NCI-H2227 (cell line): Measurements from ENCODE around the gene AHCYL2.

Source experiments
- DNase-seq: peaks from one replicate; lab custom pipeline; 2025; ENCODE audit not compliant: unreplicated experiment; lab: John Stamatoyannopoulos, UW

Gene AHCYL2

DNA sequence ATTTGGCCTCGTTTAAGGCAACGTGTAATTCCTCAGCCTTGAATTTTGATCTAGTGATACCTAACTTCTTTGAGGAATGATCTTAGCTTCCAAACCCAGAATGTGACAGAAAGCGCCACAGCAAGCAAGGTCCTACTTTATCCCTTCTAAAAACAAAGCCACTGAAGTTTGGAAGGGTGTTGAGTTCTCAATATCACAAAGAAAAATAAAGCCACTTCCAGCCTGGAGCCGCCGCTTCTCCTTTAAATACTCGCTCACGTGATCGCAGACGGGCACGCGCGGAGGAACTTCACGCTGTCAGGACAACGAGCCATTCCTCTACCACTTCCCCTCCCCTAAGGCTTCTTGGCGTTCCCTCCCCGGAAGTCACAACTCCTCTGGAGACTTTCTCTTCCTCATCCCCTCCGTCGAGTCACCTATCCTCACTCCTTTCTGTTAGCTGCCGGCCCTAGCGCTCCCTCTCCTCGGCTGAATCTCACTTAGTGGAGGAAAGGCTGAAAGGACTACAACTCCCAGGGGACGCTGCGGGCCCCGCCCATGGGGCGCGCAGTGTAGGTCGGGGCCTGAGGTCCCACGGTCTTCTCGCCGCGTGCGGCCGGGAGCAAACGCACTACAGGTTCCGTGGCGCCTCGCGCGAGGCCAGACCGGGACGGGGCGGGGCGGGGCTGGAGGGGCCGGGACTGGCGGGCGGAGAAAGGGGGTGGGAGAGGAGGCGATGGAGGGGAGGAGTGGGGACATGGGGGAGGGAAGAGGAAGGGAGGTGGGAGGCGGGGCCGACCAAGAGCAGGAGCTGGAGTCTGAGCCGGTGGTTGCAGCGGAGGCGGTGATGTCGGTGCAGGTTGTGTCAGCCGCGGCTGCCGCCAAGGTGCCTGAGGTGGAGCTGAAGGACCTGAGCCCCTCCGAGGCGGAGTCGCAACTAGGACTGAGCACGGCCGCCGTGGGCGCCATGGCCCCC is at the start of gene AHCYL2:
TSS of gene AHCYL2 (plus strand) at position 780 of the 955 bp plus-strand sequence.
- DNase-seq, result peak; percentile 98

DNA sequence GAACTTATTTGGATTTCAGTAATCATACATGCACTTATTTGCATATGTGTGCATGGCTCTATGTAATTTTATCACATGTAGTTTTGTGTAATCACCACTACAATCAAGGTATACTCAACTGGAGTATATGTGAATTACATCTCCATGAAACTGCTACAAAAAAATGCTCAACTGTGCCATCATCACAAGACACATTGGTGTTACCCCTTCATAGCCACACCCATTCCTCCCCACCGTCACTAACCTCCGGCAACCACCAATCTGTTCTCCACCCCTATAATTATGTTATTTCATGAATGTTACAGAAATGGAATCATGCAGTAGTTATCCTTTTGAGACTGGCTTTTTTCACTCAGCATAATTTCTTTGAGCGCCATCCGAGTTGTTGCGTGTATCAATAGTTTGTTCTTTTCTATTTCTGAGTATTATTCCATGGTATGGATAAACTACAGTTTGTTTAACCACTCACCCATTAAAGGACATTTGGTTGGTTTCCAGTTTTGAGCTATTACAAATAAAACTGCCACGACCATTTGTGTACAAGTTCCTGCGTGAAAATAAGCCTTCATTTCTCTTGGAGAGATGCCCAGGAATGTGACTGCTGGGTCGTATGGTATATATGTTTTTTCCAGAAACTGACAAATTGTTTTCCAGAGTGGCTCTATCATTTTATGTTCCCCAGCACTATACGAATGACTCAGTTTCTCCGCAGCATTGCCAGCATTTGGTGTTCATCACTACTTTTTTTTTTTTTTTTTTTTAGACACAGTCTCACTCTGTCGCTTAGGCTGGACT is 47.7 kb upstream of the AHCYL2 start:
- peak; percentile 88 for DNase-seq

DNA sequence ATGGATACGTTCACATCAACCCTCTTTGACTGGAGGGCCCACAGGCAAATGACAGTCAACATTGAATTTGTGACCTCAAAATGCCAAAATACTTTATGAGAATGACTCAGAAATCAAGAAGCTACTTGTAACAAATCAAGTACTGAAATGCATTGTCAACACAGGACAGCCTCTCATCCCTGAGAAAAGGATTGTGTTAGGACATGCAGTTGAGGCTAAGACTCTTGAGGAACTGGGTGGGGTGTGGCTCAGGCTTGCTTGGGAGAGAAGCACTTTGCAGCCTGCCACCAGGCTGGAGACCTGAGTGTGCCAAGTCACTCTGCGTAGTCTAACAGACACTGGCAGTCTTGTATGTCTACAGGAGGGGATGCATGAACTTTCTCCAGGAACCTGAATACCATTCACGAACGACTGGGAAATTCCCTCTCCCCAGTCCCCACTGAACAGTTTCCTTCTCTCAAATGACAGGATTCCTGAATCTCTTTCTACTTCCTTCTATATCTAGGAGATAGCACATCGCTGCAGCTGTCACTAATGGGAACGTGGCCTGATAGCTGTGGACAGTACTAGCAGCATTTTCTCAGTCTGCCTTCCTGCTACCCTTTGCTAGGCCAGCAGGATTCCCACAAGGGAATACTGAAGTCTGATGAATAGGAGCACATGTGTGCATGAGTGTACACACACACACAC is 39.7 kb upstream of the AHCYL2 start:
- DNase-seq, result no peak

DNA sequence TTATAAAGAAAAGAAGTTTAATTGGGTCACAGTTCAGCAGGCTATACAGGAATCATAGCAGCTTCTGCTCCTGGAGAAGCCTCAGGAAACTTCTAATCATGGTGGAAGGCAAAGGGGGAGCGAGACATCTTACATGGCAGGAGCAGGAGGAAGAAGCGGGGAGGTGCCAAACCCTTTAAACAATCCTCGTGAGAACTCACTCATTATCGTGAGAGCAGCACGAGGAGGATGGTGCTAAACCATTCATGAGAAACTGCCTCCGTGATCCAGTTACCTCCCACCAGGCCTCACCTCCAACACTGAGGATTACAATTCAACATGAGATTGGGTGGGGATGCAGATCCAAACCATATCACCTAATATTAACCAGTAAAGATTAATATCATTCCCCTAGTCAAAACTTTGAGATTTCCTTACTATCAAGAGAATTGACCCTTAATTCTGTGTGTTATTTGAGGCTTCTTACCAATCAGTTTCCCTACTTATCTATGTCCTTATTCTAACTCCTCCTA is 38.0 kb upstream of the AHCYL2 start:
- no peak for DNase-seq

DNA sequence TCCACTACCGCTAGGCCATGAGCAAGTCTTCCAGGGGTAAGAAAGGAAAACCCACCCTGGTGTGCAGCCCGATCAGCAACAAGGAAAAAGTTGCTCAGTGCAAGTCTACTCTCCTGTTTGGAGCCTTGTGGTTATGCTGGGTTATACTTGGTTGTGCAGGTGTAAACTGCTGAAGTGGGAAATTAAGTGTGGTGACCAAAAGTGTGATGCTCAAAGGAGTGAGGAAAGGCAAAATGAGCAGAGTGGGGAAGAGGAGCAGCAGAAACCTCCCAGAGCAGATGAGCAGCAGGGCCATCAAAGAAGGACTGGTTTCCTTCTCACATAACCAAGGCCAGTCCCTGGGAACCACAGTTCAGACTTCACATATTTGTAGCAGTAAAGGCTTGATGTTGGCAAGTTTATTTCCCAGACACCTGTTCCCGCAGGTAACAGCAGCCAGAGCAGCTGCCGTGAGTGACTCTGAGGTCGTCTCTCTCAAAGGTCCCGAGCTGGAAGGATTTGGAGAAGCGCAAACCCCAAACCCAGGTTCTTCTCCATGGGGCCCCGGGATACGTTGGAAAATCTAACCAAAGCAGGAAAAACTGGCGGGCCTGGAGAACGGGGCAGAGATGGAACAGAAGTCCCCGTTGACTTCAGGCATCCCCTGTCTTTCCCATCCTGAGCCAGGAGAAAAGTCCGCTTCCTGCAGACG is 37.0 kb upstream of the AHCYL2 start:
- DNase-seq, result no peak

DNA sequence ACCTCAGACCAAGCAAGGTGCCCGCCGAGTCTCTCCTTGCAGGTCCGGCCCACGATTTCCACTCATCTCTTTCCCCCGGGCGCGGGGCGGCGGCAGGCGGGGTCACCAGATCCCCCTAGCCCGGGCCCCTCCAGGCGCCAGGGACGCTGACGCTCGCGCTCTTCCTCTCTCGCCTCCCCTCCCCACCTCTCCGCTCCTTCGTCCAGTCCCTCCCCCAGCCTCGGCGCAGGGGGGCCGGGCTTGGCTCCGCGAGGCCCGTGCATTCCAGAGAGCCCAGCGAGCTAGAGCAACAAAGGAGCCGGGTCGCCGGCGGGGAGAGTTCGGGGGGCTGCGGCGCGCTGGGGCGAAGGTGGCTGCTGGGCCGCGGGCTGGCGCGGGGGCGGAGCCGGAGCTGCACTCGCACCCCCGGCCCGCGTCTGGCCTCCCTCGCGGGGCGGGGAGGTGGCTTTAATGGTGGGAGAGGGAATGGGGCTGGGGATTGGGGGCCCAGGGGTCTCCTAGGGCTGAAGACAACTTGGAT is 36.4 kb upstream of the AHCYL2 start, which contains the start of gene SMO:
TSS of gene SMO (plus strand) at position 262 of the 520 bp plus-strand sequence. CDS start 519 bp downstream, outside the sequence.
- DNase-seq, result peak; percentile 85

DNA sequence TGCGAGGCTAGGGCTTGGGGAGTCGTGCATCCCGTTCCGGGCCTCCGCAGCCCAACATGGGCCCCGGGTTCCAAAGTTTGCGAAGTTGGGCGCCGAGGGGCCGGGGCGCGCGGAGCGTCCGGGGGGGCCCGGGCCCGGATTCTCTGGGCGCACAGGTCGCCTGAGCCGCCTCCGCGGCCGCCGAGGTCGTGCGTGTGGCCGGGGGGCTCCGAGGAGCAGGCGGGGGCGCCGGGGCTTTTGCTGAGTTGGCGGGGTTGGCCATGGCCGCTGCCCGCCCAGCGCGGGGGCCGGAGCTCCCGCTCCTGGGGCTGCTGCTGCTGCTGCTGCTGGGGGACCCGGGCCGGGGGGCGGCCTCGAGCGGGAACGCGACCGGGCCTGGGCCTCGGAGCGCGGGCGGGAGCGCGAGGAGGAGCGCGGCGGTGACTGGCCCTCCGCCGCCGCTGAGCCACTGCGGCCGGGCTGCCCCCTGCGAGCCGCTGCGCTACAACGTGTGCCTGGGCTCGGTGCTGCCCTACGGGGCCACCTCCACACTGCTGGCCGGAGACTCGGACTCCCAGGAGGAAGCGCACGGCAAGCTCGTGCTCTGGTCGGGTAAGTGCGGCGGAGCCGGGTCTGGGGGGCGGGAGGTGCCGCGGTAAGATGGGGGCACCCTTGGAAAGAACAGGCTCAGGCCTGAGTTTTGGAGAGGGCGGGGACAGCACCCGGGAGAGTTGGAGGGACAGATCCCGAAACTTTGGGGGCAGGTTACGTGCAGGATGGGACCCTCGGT is 35.8 kb upstream of the AHCYL2 start:
- DNase-seq, result peak; percentile 59

DNA sequence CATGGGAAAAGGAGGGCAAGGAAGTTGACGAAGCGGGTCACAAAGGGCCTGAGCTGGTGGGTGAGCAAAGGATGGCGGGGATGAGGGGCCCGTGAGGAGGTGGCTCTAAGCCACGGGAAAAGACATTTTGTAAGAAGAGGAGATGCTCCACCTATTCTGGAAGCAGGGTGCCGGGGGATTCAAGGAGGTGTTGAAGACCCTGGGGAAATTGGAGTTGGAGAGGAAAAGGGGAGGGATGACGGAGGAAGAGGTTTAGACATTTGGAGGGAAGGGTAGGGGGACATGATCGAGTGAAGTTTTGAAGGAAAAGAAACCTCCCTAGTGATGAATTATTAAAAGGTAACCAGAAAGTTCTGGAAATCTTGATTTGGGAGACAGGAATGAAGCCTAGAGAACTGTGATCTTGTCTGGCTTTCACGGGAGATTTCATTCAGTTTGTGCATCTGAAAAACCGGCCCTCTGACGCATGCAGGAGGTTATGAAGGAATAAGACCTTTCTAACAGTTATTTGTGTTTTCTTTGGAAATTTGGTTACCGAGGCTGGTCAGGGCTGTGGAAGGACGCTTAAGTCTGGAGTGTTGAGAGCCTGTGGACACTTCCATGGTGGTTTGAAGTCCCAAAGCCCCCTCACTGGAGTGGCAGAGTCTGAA is 35.0 kb upstream of the AHCYL2 start:
- no peak for DNase-seq

DNA sequence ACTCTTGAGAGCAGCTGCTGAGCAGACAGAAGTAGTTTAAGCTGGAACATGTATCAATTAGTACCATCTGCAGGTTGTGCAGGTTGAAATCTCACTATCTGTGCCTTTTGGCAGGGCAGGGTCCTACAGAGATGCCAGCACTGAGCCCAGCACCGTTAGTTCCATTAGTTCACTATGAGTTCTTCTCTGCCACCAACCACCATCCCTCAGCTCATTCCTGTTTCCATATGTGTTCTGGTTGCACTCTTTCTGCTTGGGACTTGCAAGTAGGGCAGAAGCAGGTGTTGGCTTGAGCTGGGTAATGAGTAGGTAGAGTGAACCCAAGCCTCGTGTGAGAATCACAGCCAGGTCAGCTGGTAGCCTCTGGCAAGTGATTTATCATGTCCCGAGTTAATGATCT is 33.6 kb upstream of the AHCYL2 start:
- no peak for DNase-seq

DNA sequence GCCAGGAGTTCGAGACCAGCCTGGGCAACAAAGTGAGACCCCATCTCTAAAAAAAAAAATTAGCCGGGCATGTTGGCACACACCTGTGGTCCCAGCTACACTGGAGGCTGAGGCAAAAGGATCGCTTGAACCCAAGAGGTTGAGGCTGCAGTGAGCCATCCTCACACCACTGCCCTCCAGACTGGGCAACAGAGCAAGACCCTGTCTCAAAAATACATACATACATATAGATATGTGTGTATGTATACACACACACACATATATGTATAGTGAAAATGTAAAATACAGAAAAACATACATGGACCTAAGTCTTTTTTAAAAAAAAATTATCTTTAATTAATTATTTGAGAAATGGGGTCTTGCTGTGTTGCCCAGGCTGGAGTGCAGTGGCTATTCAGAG is 30.9 kb upstream of the AHCYL2 start:
- DNase-seq, result no peak

DNA sequence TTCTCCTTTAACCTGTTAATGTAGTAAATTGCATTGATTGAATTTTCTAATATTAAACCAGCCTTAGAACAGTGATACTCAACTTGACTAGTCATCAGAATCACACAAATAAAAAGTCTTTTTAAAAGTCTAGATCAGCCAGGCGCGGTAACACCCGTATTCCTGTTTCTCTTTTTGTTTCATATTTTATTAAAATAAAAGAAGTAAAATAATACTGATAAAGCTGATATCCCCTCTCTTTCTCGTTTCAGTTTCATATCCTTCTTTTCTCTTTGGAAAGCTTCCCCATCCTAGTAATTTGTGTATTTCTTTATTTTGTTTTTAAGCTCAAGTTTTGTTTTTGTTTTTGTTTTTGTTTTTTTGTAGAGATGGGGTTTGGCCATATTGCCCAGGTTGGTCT is 27.1 kb upstream of the AHCYL2 start:
- no peak for DNase-seq

DNA sequence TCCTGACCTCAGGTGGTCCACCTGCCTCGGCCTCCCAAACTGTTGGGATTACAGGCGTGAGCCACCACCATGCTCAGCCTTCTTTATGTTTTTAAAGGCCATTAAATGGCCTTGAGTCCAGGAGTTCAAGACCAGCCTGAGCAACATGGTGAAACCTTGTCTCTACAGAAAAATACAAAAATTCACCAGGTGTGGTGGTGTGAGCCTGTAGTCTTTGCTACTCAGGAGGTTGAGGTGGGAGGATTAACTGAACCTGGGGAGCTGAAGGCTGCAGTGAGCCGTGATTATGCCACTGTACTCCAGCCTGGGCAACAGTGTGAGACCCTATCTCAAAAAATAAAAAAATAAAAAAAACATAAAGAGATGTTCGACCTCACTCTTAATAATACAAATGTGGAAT is 25.4 kb upstream of the AHCYL2 start:
- DNase-seq, result no peak

DNA sequence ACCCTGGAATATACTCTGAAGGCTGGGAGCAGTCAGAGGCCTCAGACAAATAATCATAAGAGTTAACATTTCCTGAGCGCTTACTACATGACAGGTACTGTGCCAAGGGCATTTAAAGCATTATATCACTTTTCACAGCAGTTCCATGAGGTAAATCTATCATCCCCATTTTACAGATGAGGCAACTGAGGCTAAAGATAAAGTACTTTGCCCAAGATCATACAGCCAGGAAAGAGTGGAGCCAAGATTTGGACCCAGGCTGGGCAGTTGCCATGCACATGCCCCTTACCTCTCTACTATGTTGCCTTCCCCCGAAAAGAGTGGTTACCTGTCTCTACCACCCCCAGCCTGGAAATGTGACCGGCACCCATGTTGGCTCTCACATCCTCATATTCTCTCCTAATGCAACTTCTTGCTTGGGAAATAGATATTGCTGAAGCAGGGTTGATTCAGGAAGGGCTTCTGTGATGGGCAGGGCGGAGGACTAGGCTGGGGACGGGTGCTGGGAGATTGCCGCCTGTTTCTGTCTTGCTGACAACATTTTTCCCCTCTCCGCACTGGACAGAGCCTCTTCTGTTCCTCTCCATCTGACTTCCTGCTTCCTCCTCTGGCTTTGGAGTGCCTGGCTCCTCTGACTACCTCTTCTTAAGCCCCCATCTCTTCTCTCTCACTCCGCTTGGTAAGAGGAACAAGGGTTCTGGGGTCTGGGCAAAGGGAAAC is 22.6 kb upstream of the AHCYL2 start:
- DNase-seq, result no peak

DNA sequence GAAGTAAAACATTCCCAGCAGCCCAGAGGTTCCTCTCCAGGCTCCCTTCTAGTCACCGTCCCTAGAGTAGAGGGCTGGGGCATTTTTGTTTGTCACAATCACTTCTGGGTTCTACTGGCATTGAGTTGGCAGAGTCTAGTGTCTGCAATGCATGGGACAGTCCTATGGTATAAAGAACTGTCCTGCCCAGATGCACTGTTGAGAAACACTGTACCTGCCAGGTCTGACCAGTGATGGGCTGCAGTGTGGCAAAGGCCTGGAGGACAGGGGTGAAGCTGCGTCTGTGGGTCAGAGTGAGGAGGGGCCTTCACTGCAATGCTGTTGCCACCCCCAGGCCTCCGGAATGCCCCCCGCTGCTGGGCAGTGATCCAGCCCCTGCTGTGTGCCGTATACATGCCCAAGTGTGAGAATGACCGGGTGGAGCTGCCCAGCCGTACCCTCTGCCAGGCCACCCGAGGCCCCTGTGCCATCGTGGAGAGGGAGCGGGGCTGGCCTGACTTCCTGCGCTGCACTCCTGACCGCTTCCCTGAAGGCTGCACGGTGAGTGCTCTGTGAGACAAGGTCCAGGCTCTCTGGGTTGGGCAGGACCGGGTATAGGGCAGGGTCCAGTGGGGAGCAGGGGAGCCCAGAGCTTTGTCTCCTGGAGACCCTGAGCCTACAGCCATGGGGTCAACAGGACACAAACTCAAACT is 21.6 kb upstream of the AHCYL2 start:
- no peak for DNase-seq

DNA sequence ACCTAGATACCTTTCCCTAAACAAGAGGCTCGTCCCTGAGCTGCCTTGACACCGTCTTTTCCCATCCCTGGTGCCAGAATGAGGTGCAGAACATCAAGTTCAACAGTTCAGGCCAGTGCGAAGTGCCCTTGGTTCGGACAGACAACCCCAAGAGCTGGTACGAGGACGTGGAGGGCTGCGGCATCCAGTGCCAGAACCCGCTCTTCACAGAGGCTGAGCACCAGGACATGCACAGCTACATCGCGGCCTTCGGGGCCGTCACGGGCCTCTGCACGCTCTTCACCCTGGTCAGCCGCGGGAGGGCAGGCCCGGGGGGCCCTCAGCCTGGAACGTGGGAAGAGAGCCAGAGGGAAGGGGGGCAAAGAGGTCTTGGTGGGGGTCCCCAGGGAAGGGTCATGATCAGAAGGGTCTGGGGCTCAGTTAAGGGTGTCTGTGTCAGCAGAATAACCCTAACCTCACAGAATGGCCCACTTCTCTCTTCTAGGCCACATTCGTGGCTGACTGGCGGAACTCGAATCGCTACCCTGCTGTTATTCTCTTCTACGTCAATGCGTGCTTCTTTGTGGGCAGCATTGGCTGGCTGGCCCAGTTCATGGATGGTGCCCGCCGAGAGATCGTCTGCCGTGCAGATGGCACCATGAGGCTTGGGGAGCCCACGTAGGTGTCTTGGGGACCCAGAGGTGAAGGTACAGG is 19.6 kb upstream of the AHCYL2 start:
- no peak for DNase-seq

DNA sequence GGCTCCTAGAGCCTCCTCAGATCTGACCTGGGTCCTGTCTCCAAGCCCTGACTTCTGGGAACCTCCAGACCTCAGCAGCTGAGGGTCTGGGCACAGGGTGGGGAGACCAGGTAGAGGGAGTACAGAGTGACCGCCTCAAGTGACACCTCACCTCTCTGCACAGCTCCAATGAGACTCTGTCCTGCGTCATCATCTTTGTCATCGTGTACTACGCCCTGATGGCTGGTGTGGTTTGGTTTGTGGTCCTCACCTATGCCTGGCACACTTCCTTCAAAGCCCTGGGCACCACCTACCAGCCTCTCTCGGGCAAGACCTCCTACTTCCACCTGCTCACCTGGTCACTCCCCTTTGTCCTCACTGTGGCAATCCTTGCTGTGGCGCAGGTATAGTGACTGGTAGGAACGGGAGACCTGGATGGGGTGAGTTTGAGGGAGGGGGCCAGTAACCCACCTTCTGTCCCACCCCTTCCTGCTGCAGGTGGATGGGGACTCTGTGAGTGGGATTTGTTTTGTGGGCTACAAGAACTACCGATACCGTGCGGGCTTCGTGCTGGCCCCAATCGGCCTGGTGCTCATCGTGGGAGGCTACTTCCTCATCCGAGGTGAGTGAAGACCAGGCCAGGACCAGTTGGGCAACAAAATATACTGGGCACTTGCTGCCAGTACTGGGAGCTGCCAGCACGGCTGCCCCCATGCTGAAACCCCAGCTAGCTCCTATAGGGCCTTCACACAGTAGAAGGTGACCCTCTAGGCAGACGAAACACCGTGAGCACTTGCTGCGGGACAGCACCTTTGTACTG is 18.6 kb upstream of the AHCYL2 start:
- no peak for DNase-seq
